SU-DHL-6 (cell line): ENCODE data around the gene TELO2.

Experiments
- CTCF ChIP-seq: fragments of 200-600 bp; sonication (generic); IDR thresholded peaks from one replicate; pipeline ENCODE4 v1.5.1; 2017; ENCODE audit warnings: antibody characterized with exemption, mild to moderate bottlenecking, low read length, moderate library complexity; ENCODE audit not compliant: insufficient read depth, poor library complexity, severe bottlenecking
- EZH2phosphoT487 ChIP-seq: fragments of 200-600 bp; sonication (generic), shearing (Covaris generic); conservative IDR thresholded peaks from 2 replicates; pipeline ENCODE4 v1.6.1; 2018; ENCODE audit warnings: mild to moderate bottlenecking, antibody characterized with exemption, low read length, moderate library complexity, mixed read lengths

- no peak for TF ChIP-seq CTCF
- TF ChIP-seq EZH2phosphoT487: no peak
These were observed 59.0 kb downstream of the TELO2 start for GRCh38 chr16:1552129-1552528.
